Measurements from ENCODE around the gene LRP2. TPM values are rescaled to one million over a fixed set of nuclear protein-coding genes. Genes with fewer than 3 reads are reported as not detected.

Gene LRP2
- total and polyA plus RNA-seq, 4 donors = 0.19 to 5.7 (median 0.40) TPM

- Histone ChIP-seq H3K4me1 (ENCODE audit: control insufficient read depth in 4 of 4, insufficient read depth in 4 of 4, low read length in 3 of 4) (no peaks in the 10 kb centered on the region), H3K9me3 (ENCODE audit: control insufficient read depth in 4 of 4, low read length in 3 of 4) (no peaks in the 10 kb centered on the region), H3K36me3 (ENCODE audit: control insufficient read depth in 4 of 4, insufficient read depth in 3 of 4, low read depth in 1 of 4, low read length in 3 of 4) (no peaks in the 10 kb centered on the region), H3K4me3 (ENCODE audit: low read depth in 1 of 3, low read length in 3 of 3) (no peak overlapping the region), H3K27ac (ENCODE audit: low read depth in 1 of 2, low read length in 2 of 2) (no peak overlapping the region), H3K9ac (ENCODE audit: low read depth in 1 of 2, low read length in 2 of 2) (no peak overlapping the region), H3K27me3 (ENCODE audit: control insufficient read depth in 4 of 4, insufficient read depth in 4 of 4, low read length in 3 of 4) (no peaks in the 10 kb centered on the region)
- WGBS = 67% methylated on average over 8 of the region's 8 CpGs
- DNase-seq (ENCODE audit: low spot score) = no peak
- no peak for TF ChIP-seq TAF1 (conservative IDR thresholded peaks at IDR 0.05)
- no peak for TF ChIP-seq EGR1 (IDR thresholded peaks at IDR 0.05; ENCODE audit: low read depth in 2 of 2)
- no peak for TF ChIP-seq NR2F2 (IDR thresholded peaks at IDR 0.05)
- no peak for TF ChIP-seq RAD21 (IDR thresholded peaks at IDR 0.05)
Measured at GRCh38 chr2:169139993-169140767, 222.2 kb downstream of the LRP2 start.

- H3K9ac ChIP-seq (ENCODE audit: low read depth in 1 of 2, low read length in 2 of 2) = no peak overlapping the region
- DNase-seq (ENCODE audit: low spot score) = no peak
- H3K36me3 ChIP-seq (ENCODE audit: control insufficient read depth in 4 of 4, insufficient read depth in 3 of 4, low read depth in 1 of 4, low read length in 3 of 4) = no peaks in the 10 kb centered on the region
- no peak for TF ChIP-seq REST (IDR thresholded peaks at IDR 0.05)
- no peak for TF ChIP-seq HNF4G (IDR thresholded peaks at IDR 0.05)
- no peak for TF ChIP-seq CTCF (IDR thresholded peaks at IDR 0.05; ENCODE audit: low read depth, low read length, missing input control)
- no peak for TF ChIP-seq SP1 (IDR thresholded peaks at IDR 0.05)
- no peak for TF ChIP-seq TAF1 (conservative IDR thresholded peaks at IDR 0.05)
- TF ChIP-seq GABPA (IDR thresholded peaks at IDR 0.05 in 1 of 2, conservative IDR thresholded peaks at IDR 0.05 in 1 of 2) = no peak
- TF ChIP-seq JUND (IDR thresholded peaks at IDR 0.05) = no peak
- no peak for TF ChIP-seq RXRA (IDR thresholded peaks at IDR 0.05)
- no peak for TF ChIP-seq FOXA1 (IDR thresholded peaks at IDR 0.05)
- TF ChIP-seq HNF4A (conservative IDR thresholded peaks at IDR 0.05) = no peak
- no peak for TF ChIP-seq NR2F2 (IDR thresholded peaks at IDR 0.05)
- TF ChIP-seq RAD21 (IDR thresholded peaks at IDR 0.05) = no peak
- no peak for TF ChIP-seq FOXA2 (IDR thresholded peaks at IDR 0.05)
- no peaks in the 10 kb centered on the region for H3K9me3 ChIP-seq (ENCODE audit: control insufficient read depth in 4 of 4, low read length in 3 of 4)
- no peaks in the 10 kb centered on the region for H3K4me1 ChIP-seq (ENCODE audit: control insufficient read depth in 4 of 4, insufficient read depth in 4 of 4, low read length in 3 of 4)
- no peaks in the 10 kb centered on the region for H3K27me3 ChIP-seq (ENCODE audit: control insufficient read depth in 4 of 4, insufficient read depth in 4 of 4, low read length in 3 of 4)
- no peak overlapping the region for H3K4me3 ChIP-seq (ENCODE audit: low read depth in 1 of 3, low read length in 3 of 3)
- whole genome bisulfite sequencing = 88% methylated on average over 7 of the region's 7 CpGs
- no peak overlapping the region for H3K27ac ChIP-seq (ENCODE audit: low read depth in 1 of 2, low read length in 2 of 2)
Measured at GRCh38 chr2:169139145-169139544, 223.2 kb downstream of the LRP2 start.

Measured in liver (tissue), 9 donors.